ENCODE measurements around the gene TRPM3.

Gene TRPM3

DNA sequence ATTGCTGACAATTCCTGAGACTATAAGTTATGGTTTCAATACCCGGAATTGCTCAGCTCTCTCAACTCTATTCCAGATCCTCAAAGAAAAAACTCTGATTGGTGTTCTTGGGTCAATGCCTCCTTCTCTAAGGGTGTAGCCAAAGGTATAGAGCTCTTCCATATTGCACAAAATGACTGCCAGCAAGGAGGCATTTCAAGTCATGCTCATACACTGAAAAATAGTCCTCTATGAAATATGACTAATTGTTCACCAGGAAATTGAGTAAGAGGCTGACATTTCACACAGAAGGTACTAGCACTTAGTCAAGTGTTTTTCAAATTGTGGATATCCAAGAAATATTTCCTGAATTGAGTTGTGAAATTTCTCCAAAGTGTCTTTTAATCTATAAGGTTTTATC lies 595.9 kb downstream of the TRPM3 start:
- H3K4me3 ChIP-seq (replicated peaks; ENCODE audit: low read depth, low read length) = no peak overlapping the region
- no peak for TF ChIP-seq CTCF (IDR thresholded peaks at IDR 0.05; ENCODE audit: low read length, missing control alignments)
- peak; percentile 88 for DNase-seq (ENCODE audit: low read depth)

- no peak for TF ChIP-seq CTCF (IDR thresholded peaks at IDR 0.05; ENCODE audit: low read length, missing control alignments)
- DNase-seq (ENCODE audit: low read depth) = no peak
- H3K4me3 ChIP-seq (replicated peaks; ENCODE audit: low read depth, low read length) = no peak overlapping the region
These were observed 601.3 kb downstream of the TRPM3 start for GRCh38 chr9:70519912-70520724.

- H3K4me3 ChIP-seq (replicated peaks; ENCODE audit: low read depth, low read length) = no peak overlapping the region
- DNase-seq (ENCODE audit: low read depth) = no peak
- TF ChIP-seq CTCF (IDR thresholded peaks at IDR 0.05; ENCODE audit: low read length, missing control alignments) = no peak
These were observed 603.4 kb downstream of the TRPM3 start for GRCh38 chr9:70517926-70518610.

DNA sequence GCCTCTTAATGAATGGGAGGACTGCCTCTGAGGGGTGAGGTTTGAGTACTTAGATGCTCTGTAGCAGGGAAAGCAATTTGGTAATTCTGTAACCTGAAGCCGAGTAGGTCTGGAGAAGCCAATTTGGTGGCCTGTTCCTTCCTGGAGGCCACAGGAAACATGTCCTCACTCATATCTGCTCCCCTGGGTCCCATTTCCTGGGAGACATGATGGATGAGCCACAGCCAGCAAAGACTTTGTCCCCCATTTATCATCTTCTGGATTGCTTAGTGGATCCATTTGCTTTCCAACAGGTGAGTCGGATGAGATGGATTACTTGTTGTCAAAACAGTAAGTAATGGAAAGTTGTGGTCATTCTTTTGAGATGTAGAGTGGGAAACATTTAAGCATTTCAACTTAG lies 607.1 kb downstream of the TRPM3 start:
- no peak for TF ChIP-seq CTCF (IDR thresholded peaks at IDR 0.05; ENCODE audit: low read length, missing control alignments)
- no peak for DNase-seq (ENCODE audit: low read depth)
- H3K4me3 ChIP-seq (replicated peaks; ENCODE audit: low read depth, low read length) = no peak overlapping the region

- no peak overlapping the region for H3K4me3 ChIP-seq (replicated peaks; ENCODE audit: low read depth, low read length)
- DNase-seq (ENCODE audit: low read depth) = no peak
- TF ChIP-seq CTCF (IDR thresholded peaks at IDR 0.05; ENCODE audit: low read length, missing control alignments) = no peak
These were observed 609.6 kb downstream of the TRPM3 start for GRCh38 chr9:70511858-70512257.

- peak; percentile 40 for DNase-seq (ENCODE audit: low read depth)
- H3K4me3 ChIP-seq (replicated peaks; ENCODE audit: low read depth, low read length) = no peak overlapping the region
- TF ChIP-seq CTCF (IDR thresholded peaks at IDR 0.05; ENCODE audit: low read length, missing control alignments) = peak; percentile 55
These were observed 611.2 kb downstream of the TRPM3 start for GRCh38 chr9:70510157-70510770.
